H1 (cell line): ENCODE measurements around the gene POFUT2. TPM values are rescaled to one million over a fixed set of nuclear protein-coding genes. Genes with fewer than 3 reads are reported as not detected.

Experiments used
- CTCF ChIA-PET: fragments of 300-600 bp; sonication (Branson Sonifier 250); formaldehyde crosslinking; loops from one replicate; lab custom pipeline; 2021; ENCODE audit not compliant: partially characterized antibody; lab: Charles Lee
- POLR2A ChIA-PET: fragments of 300-600 bp; sonication (Branson Sonifier 250); formaldehyde crosslinking; loops from one replicate; lab custom pipeline; 2021; ENCODE audit warnings: inconsistent platforms; ENCODE audit not compliant: partially characterized antibody; lab: Charles Lee
- DNase-seq, 2 experiments: peaks; one replicate each; pipeline versions ENCODE4 v3.0.0 to v3.0.0-alpha.2; 2010 to 2022; ENCODE audit warnings: low spot score in 2 of 2, low read depth in 1 of 2, mixed read lengths in 1 of 2
- FAIRE-seq: peaks from 2 replicates; lab custom pipeline; 2011; peaks lifted over from hg19 to GRCh38; lab: Jason Lieb, UNC
- H2AFZ ChIP-seq: 2 replicates; pipeline ENCODE4 v1.8.1; 2012; ENCODE audit warnings: low read length, inconsistent platforms
- H2AK5ac ChIP-seq: 2 replicates; pipeline ENCODE4 v1.6.1; 2013; ENCODE audit warnings: low read depth, low read length
- H2BK120ac ChIP-seq: replicated peaks from 2 replicates; pipeline ENCODE3; 2013; ENCODE audit warnings: low read depth, low read length, inconsistent platforms
- H2BK12ac ChIP-seq: 2 replicates; pipeline ENCODE4 v1.6.1; 2013; ENCODE audit warnings: low read depth, low read length
- H2BK15ac ChIP-seq: 2 replicates; pipeline ENCODE4 v1.6.1; 2013; ENCODE audit warnings: low read length
- H2BK20ac ChIP-seq: 2 replicates; pipeline ENCODE4 v1.6.1; 2013; ENCODE audit warnings: low read length
- H2BK5ac ChIP-seq: 2 replicates; pipeline ENCODE4 v1.6.1; 2013; ENCODE audit warnings: low read depth, low read length
- H3K14ac ChIP-seq: 2 replicates; pipeline ENCODE4 v1.6.1; 2013; ENCODE audit warnings: inconsistent platforms; ENCODE audit not compliant: insufficient read length
- H3K18ac ChIP-seq: 2 replicates; pipeline ENCODE4 v1.6.1; 2013; ENCODE audit warnings: low read length; ENCODE audit errors: extremely low read depth
- H3K23ac ChIP-seq: 2 replicates; pipeline ENCODE4 v1.6.1; 2013; ENCODE audit warnings: inconsistent platforms; ENCODE audit not compliant: insufficient read length
- H3K23me2 ChIP-seq: 2 replicates; pipeline ENCODE4 v1.6.1; 2013; ENCODE audit warnings: low read depth, low read length
- H3K27ac ChIP-seq: 2 replicates; pipeline ENCODE4 v1.6.1; 2011; ENCODE audit warnings: low read depth, low read length, inconsistent platforms
- H3K27me3 ChIP-seq, 4 experiments: replicated peaks in 1 of 4; 1 replicate in 1 of 4; 2 replicates in 3 of 4; pipeline versions ENCODE4 v1.6.1 to v1.8.1; 2011 to 2013; ENCODE audit warnings: low read length in 3 of 4, mild to moderate bottlenecking in 3 of 4, inconsistent platforms in 2 of 4, mixed read lengths in 2 of 4, moderate library complexity in 1 of 4; ENCODE audit not compliant: control insufficient read depth in 3 of 4, insufficient read depth in 3 of 4; ENCODE audit errors: extremely low read depth in 1 of 4
- H3K36me3 ChIP-seq, 4 experiments: 2 replicates each; pipeline versions ENCODE4 v1.6.1 to v1.8.1; 2011 to 2013; ENCODE audit warnings: mild to moderate bottlenecking in 4 of 4, low read length in 3 of 4, moderate library complexity in 2 of 4, control low read depth in 1 of 4, inconsistent platforms in 1 of 4; ENCODE audit not compliant: insufficient read depth in 4 of 4, control insufficient read depth in 2 of 4
- H3K4ac ChIP-seq: replicated peaks from 2 replicates; pipeline ENCODE3; 2013; ENCODE audit warnings: low read length, low read depth, mixed read lengths, inconsistent platforms; ENCODE audit not compliant: insufficient read length
- H3K4me1 ChIP-seq, 4 experiments: replicated peaks in 1 of 4; 1 replicate in 1 of 4; 2 replicates in 3 of 4; pipeline versions ENCODE4 v1.6.1 to v1.8.1; 2011 to 2013; ENCODE audit warnings: low read length in 3 of 4, inconsistent platforms in 2 of 4, mixed read lengths in 1 of 4; ENCODE audit not compliant: insufficient read depth in 4 of 4, control insufficient read depth in 3 of 4
- H3K4me2 ChIP-seq, 2 experiments: 2 replicates each; pipeline versions ENCODE4 v1.6.1 to v1.8.1; 2011 to 2013; ENCODE audit warnings: low read depth in 2 of 2, low read length in 2 of 2, control low read depth in 1 of 2, inconsistent platforms in 1 of 2, mild to moderate bottlenecking in 1 of 2; ENCODE audit not compliant: insufficient read depth in 1 of 2
- H3K4me3 ChIP-seq, 4 experiments: fragments of 200-600, 300-600 bp in 1 of 4; sonication (generic), shearing (Covaris generic), sonication (Bioruptor Twin) in 1 of 4; 2 replicates each; pipeline versions ENCODE4 v1.5.1 to v1.8.1; 2011 to 2016; ENCODE audit warnings: low read length in 4 of 4, low read depth in 3 of 4, control low read depth in 2 of 4, inconsistent platforms in 2 of 4, mild to moderate bottlenecking in 2 of 4, mixed read lengths in 1 of 4, moderate library complexity in 1 of 4; ENCODE audit not compliant: insufficient read depth in 2 of 4; ENCODE audit errors: extremely low read depth in 1 of 4
- H3K56ac ChIP-seq: replicated peaks from 2 replicates; pipeline ENCODE3; 2013; ENCODE audit warnings: low read depth, mild to moderate bottlenecking, mixed read lengths, low read length, inconsistent platforms; ENCODE audit not compliant: insufficient read length
- H3K79me1 ChIP-seq: 2 replicates; pipeline ENCODE4 v1.6.1; 2013; ENCODE audit warnings: low read depth, low read length, control low read depth
- H3K79me2 ChIP-seq, 2 experiments: 2 replicates each; pipeline versions ENCODE4 v1.6.1 to v1.8.1; 2012 to 2013; ENCODE audit warnings: low read length in 2 of 2, mild to moderate bottlenecking in 2 of 2, inconsistent platforms in 1 of 2; ENCODE audit not compliant: insufficient read depth in 2 of 2, control insufficient read depth in 1 of 2
- H3K9ac ChIP-seq, 4 experiments: replicated peaks in 1 of 4; 1 replicate in 1 of 4; 2 replicates in 3 of 4; pipeline versions ENCODE4 v1.6.1 to v1.8.1; 2011 to 2013; ENCODE audit warnings: low read depth in 3 of 4, low read length in 3 of 4, control low read depth in 2 of 4, mild to moderate bottlenecking in 2 of 4, moderate library complexity in 2 of 4, inconsistent platforms in 1 of 4; ENCODE audit errors: extremely low read depth in 1 of 4
- H3K9me3 ChIP-seq, 2 experiments: 2 replicates each; pipeline versions ENCODE4 v1.6.1 to v1.8.1; 2012 to 2013; ENCODE audit warnings: mild to moderate bottlenecking in 2 of 2, moderate library complexity in 2 of 2, control low read depth in 1 of 2, inconsistent platforms in 1 of 2, low read depth in 1 of 2, low read length in 1 of 2, mixed read lengths in 1 of 2; ENCODE audit not compliant: insufficient read depth in 2 of 2
- H4K20me1 ChIP-seq, 2 experiments: replicated peaks in 1 of 2; 2 replicates each; pipeline versions ENCODE3 to v1.8.1; 2011 to 2013; ENCODE audit warnings: inconsistent platforms in 2 of 2, low read length in 2 of 2, mild to moderate bottlenecking in 1 of 2; ENCODE audit not compliant: insufficient read depth in 2 of 2, control insufficient read depth in 1 of 2
- H4K5ac ChIP-seq: 2 replicates; pipeline ENCODE4 v1.6.1; 2013; ENCODE audit warnings: low read length, low read depth, mixed read lengths, inconsistent platforms; ENCODE audit not compliant: insufficient read length
- H4K8ac ChIP-seq: 2 replicates; pipeline ENCODE4 v1.8.0; 2013; ENCODE audit warnings: mild to moderate bottlenecking, moderate library complexity, low read length, inconsistent platforms; ENCODE audit not compliant: insufficient read depth; ENCODE audit errors: extremely low read depth
- H4K91ac ChIP-seq: replicated peaks from 2 replicates; pipeline ENCODE3; 2013; ENCODE audit warnings: low read length, mixed read lengths, inconsistent platforms; ENCODE audit not compliant: insufficient read length
- ATF3 ChIP-seq: IDR thresholded peaks from 2 replicates; pipeline ENCODE4 v1.6.1; 2011; ENCODE audit warnings: low read depth, mild to moderate bottlenecking, low read length; ENCODE audit not compliant: insufficient read depth
- BACH1 ChIP-seq: IDR thresholded peaks from 2 replicates; pipeline ENCODE4 v1.6.1; 2012; ENCODE audit warnings: low read length, improper control_type of control experiment
- BCL11A ChIP-seq, 2 experiments: IDR thresholded peaks; one replicate each; pipeline ENCODE4 v1.6.1; 2011; ENCODE audit warnings: low read depth in 2 of 2, low read length in 2 of 2, mild to moderate bottlenecking in 2 of 2
- E2F6 ChIP-seq: IDR thresholded peaks from 2 replicates; pipeline ENCODE4 v1.6.1; 2012; ENCODE audit warnings: inconsistent platforms
- EP300 ChIP-seq, 2 experiments: IDR thresholded peaks; 1 replicate in 1 of 2; 2 replicates in 1 of 2; pipeline ENCODE4 v1.6.1; 2011 to 2012; ENCODE audit warnings: low read depth in 2 of 2, low read length in 2 of 2, mild to moderate bottlenecking in 2 of 2, borderline replicate concordance in 1 of 2, inconsistent platforms in 1 of 2, moderate library complexity in 1 of 2
- EZH2 ChIP-seq: fragments of 200-600 bp; sonication (generic); IDR thresholded peaks from 2 replicates; pipeline ENCODE4 v1.7.1; 2012; ENCODE audit warnings: low read depth, mild to moderate bottlenecking, moderate library complexity, low read length, inconsistent platforms; ENCODE audit not compliant: severe bottlenecking
- GABPA ChIP-seq: IDR thresholded peaks from 2 replicates; pipeline ENCODE4 v1.6.1; 2011; ENCODE audit warnings: mild to moderate bottlenecking, low read length, moderate library complexity, borderline replicate concordance; ENCODE audit not compliant: insufficient read depth
- MAX ChIP-seq: IDR thresholded peaks from 2 replicates; pipeline ENCODE4 v1.6.1; 2012; ENCODE audit warnings: inconsistent platforms
- RAD21 ChIP-seq, 2 experiments: IDR thresholded peaks in 1 of 2; conservative IDR thresholded peaks in 1 of 2; 2 replicates each; pipeline ENCODE4 v1.6.1; 2011; ENCODE audit warnings: low read depth in 2 of 2, low read length in 2 of 2, improper control_type of control experiment in 1 of 2, inconsistent platforms in 1 of 2, mild to moderate bottlenecking in 1 of 2, moderate library complexity in 1 of 2
- RNF2 ChIP-seq: fragments of 200-900, 300-1000 bp; sonication (generic); IDR thresholded peaks from 2 replicates; pipeline ENCODE4 v1.7.1; 2016; ENCODE audit warnings: borderline replicate concordance, low read depth, mild to moderate bottlenecking, antibody characterized with exemption, low read length; ENCODE audit not compliant: poor library complexity, severe bottlenecking; ENCODE audit errors: missing control alignments
- WGBS, 2 experiments: shearing (Covaris generic) in 1 of 2; methylation state at CpG; one replicate each; pipeline versions ENCODE4 v1.1.6 to v1.1.7; 2013 to 2015; ENCODE audit warnings: low lambda C conversion rate in 2 of 2, mixed read lengths in 2 of 2, inconsistent platforms in 1 of 2, low coverage in 1 of 2, missing lambda C conversion rate in 1 of 2; ENCODE audit not compliant: insufficient replicate concordance in 2 of 2, insufficient coverage in 1 of 2, insufficient read length in 1 of 2; ENCODE audit errors: extremely low coverage in 1 of 2, missing lambda C conversion rate in 1 of 2; 5-methylcytosine and 5-hydroxymethylcytosine counted together
- polyA plus RNA-seq, 7 experiments: library from polyadenylated mRNA; depleted of rRNA in 3 of 7; stranded (reverse) in 5 of 7; unstranded in 2 of 7; fragments of >200 nt in 5 of 7; fragments of 200-250 nt in 2 of 7; gene quantifications; 1 replicate in 5 of 7; 2 replicates in 1 of 7; 4 replicates in 1 of 7; pipeline versions ENCODE4 v1.2.1 to v1.2.3, GENCODE V29; 2011 to 2013; ENCODE audit warnings: missing spikeins in 2 of 7, mixed read lengths in 2 of 7
- total RNA-seq: library from RNA; stranded (reverse); fragmentation: NEBNext Ultra II Directional; extraction: Animal tissue kit (Norgen Biotek cat#: 25700); gene quantifications from 2 replicates; pipeline ENCODE4 v1.2.1, GENCODE V29; 2021

Gene POFUT2
- total and polyA plus RNA-seq, 2 of the 8 experiments (the other 6 are each of a cell fraction or from before 2014, with no cell fraction given) = 13.7 to 32.1 TPM

GRCh38 chr21:45243603-45244002, 44.1 kb downstream of the POFUT2 start:
- Histone ChIP-seq H2BK15ac (no peak overlapping the region), H3K36me3 (no peaks in the 10 kb centered on the region), H4K8ac (no peak overlapping the region), H3K27me3 (no peaks in the 10 kb centered on the region; a peak in 1 of 7 replicates), H3K4me1 (peaks cover 0 to 6% (median 3%) of the 10 kb centered on the region in 4 experiments; a peak in 4 of 7 replicates), H3K4ac (no peak overlapping the region), H3K18ac (no peak overlapping the region), H3K4me2 (no peak overlapping the region), H3K4me3 (no peak overlapping the region), H2BK120ac (no peak overlapping the region), H2BK12ac (no peak overlapping the region), H3K9me3 (peaks cover 6 to 15% of the 10 kb centered on the region in 2 experiments; a peak in 3 of 4 replicates), H3K14ac (no peak overlapping the region), H4K91ac (no peak overlapping the region), H3K79me1 (no peaks in the 10 kb centered on the region), H4K20me1 (no peaks in the 10 kb centered on the region), H2BK5ac (no peak overlapping the region), H3K56ac (no peak overlapping the region), H3K79me2 (no peaks in the 10 kb centered on the region), H3K9ac (no peak overlapping the region), H2BK20ac (no peak overlapping the region), H2AK5ac (no peak overlapping the region), H4K5ac (no peak overlapping the region), H2AFZ (no peak overlapping the region), H3K23ac (no peak overlapping the region), H3K23me2 (no peaks in the 10 kb centered on the region), H3K27ac (no peak overlapping the region)
- ChIA-PET CTCF (no interaction called here), POLR2A (no interaction called here)
- no peak for DNase-seq
- no peak for FAIRE-seq
- WGBS, 2 experiments = 86% methylated on average over 3 of the region's 3 CpGs; no CpG with 5 or more reads in 1 of the 2 experiments
- TF ChIP-seq GABPA = no peak
- TF ChIP-seq BCL11A (IDR thresholded peaks at IDR 0.05; ENCODE audit: low read depth in 2 of 2, low read length in 2 of 2) = no peak
- no peak for TF ChIP-seq EZH2
- no peak for TF ChIP-seq RAD21 (IDR thresholded peaks at IDR 0.05 in 1 of 2, conservative IDR thresholded peaks at IDR 0.05 in 1 of 2; ENCODE audit: low read depth in 2 of 2, low read length in 2 of 2)
- TF ChIP-seq ATF3 = no peak
- TF ChIP-seq E2F6 = no peak
- no peak for TF ChIP-seq EP300 (IDR thresholded peaks at IDR 0.05; ENCODE audit: borderline replicate concordance in 1 of 2, low read depth in 2 of 2, low read length in 2 of 2)
- TF ChIP-seq BACH1 = no peak
- TF ChIP-seq RNF2 = no peak
- no peak for TF ChIP-seq MAX
